Loucy (cell line): ENCODE results near the gene ERICH6.

Experiments
- CTCF ChIP-seq: fragments of 200-600 bp; sonication (generic); conservative IDR thresholded peaks from 2 replicates; pipeline ENCODE4 v1.5.1; 2014; ENCODE audit warnings: mild to moderate bottlenecking, antibody characterized with exemption, low read length
- EZH2phosphoT487 ChIP-seq: fragments of 200-600 bp; IDR thresholded peaks from 2 replicates; pipeline ENCODE4 v1.6.1; 2018; ENCODE audit warnings: antibody characterized with exemption, mild to moderate bottlenecking, moderate library complexity, borderline replicate concordance

GRCh38 chr3:150725548-150725947 lies 21.8 kb upstream of the ERICH6 start:
- TF ChIP-seq EZH2phosphoT487 (no peak), CTCF (no peak)
